ENCODE data around the gene TECPR2. TPM values are rescaled to one million over a fixed set of nuclear protein-coding genes. Genes with fewer than 3 reads are reported as not detected.

Gene TECPR2
- total and polyA plus RNA-seq, 10 of the 15 experiments (the other 5 are each of a cell fraction or from before 2014, with no cell fraction given) = 0.15 to 10.0 (median 3.0) TPM

DNA sequence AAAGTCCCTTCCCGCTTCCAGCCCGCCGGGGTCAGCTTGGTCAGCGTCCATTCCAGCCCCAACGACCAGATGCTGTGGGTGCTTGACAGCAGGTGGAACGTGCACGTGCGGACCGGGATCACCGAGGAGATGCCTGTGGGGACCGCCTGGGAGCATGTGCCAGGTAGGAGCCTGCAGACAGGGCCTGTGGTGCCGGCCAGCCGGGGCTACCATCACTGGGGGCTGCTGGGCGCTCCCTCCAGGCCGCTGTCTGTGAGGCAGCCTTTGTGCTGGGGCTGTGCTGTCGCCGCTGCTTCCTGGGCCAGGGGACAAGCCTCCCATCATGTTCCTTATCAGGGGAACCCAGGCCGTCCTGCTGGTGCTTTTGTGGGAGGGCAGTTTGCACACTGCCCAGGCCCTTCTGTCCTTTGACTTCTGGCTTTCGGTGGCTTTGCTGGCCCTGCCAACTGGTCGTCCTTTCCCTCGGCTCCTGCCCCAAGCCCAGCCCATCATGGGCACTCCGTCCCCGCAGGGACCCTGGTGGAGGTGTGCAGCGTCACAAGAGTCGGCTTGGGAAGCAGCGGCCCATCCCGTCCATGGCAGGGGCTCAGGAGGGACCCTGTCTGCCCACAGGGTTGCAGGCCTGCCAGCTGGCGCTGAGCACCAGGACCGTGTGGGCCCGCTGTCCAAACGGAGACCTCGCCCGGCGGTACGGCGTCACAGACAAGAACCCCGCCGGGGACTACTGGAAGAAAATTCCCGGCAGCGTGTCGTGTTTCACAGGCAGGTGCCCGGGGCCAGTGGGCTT is 134.4 kb downstream of the TECPR2 start:
- 86% methylated on average over 42 of the region's 42 CpGs for WGBS (ENCODE audit: insufficient coverage, insufficient replicate concordance, low lambda C conversion rate, missing lambda C conversion rate)
- H3K4me1 ChIP-seq (ENCODE audit: control insufficient read depth, insufficient read depth, low read length) = no peaks in the 10 kb centered on the region
- no peak overlapping the region for H3K4me2 ChIP-seq (ENCODE audit: control insufficient read depth, insufficient read depth)
- CTCF ChIA-PET = no interaction called here
- DNase-seq (ENCODE audit: low read depth, low spot score) (no peak), FAIRE-seq (no peak), ATAC-seq (no peak)
- H3K9me3 ChIP-seq (replicated peaks; ENCODE audit: control insufficient read depth, insufficient read depth, low read length) = no peaks in the 10 kb centered on the region
- H3K36me3 ChIP-seq (ENCODE audit: control insufficient read depth in 2 of 2, insufficient read depth in 2 of 2, low read length in 1 of 2) = no peaks in the 10 kb centered on the region
- H3K4me3 ChIP-seq = no peak overlapping the region
- no peaks in the 10 kb centered on the region for H4K20me1 ChIP-seq (ENCODE audit: control insufficient read depth, insufficient read depth)
- H3K79me2 ChIP-seq (ENCODE audit: control insufficient read depth, insufficient read depth, low read length) = no peaks in the 10 kb centered on the region
- H2AFZ ChIP-seq (ENCODE audit: control insufficient read depth, low read depth, low read length) = no peak overlapping the region
- RAD21 ChIA-PET (ENCODE audit: unreplicated experiment) = no interaction called here
- in situ Hi-C loops (cut with MboI) = no loop called here
- BruUV-seq (replicated peaks) = no TSS peak
- SMC1A ChIA-PET (ENCODE audit: uncharacterized antibody, unreplicated experiment) = no interaction called here
- POLR2A ChIA-PET = no interaction called here
- no peak overlapping the region for H3K9ac ChIP-seq (ENCODE audit: control insufficient read depth, insufficient read depth, low read length)
- H3K27me3 ChIP-seq (replicated peaks in 1 of 2; ENCODE audit: control insufficient read depth in 2 of 2, insufficient read depth in 2 of 2, low read length in 1 of 2) = no peaks in the 10 kb centered on the region
- intact Hi-C loops (cut with micrococcal nuclease; ENCODE audit: unreplicated experiment) = no loop called here
- no peak overlapping the region for H3K27ac ChIP-seq (ENCODE audit: control insufficient read depth, insufficient read depth)
- TF ChIP-seq, protein P1, sequence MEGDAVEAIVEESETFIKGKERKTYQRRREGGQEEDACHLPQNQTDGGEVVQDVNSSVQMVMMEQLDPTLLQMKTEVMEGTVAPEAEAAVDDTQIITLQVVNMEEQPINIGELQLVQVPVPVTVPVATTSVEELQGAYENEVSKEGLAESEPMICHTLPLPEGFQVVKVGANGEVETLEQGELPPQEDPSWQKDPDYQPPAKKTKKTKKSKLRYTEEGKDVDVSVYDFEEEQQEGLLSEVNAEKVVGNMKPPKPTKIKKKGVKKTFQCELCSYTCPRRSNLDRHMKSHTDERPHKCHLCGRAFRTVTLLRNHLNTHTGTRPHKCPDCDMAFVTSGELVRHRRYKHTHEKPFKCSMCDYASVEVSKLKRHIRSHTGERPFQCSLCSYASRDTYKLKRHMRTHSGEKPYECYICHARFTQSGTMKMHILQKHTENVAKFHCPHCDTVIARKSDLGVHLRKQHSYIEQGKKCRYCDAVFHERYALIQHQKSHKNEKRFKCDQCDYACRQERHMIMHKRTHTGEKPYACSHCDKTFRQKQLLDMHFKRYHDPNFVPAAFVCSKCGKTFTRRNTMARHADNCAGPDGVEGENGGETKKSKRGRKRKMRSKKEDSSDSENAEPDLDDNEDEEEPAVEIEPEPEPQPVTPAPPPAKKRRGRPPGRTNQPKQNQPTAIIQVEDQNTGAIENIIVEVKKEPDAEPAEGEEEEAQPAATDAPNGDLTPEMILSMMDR (IDR thresholded peaks at IDR 0.05 in 2 of 3, conservative IDR thresholded peaks at IDR 0.05 in 1 of 3; ENCODE audit: control insufficient read depth in 2 of 3, extremely low read depth in 1 of 3, insufficient read depth in 1 of 3, low read depth in 3 of 3, low read length in 3 of 3) = no peak
- TF ChIP-seq ZNF217 (IDR thresholded peaks at IDR 0.05) = no peak
- TF ChIP-seq SP1 (IDR thresholded peaks at IDR 0.05; ENCODE audit: low read depth, low read length) = no peak
- no peak for TF ChIP-seq CHD2 (IDR thresholded peaks at IDR 0.05; ENCODE audit: borderline replicate concordance, low read depth, low read length)
- TF ChIP-seq, protein P2, sequence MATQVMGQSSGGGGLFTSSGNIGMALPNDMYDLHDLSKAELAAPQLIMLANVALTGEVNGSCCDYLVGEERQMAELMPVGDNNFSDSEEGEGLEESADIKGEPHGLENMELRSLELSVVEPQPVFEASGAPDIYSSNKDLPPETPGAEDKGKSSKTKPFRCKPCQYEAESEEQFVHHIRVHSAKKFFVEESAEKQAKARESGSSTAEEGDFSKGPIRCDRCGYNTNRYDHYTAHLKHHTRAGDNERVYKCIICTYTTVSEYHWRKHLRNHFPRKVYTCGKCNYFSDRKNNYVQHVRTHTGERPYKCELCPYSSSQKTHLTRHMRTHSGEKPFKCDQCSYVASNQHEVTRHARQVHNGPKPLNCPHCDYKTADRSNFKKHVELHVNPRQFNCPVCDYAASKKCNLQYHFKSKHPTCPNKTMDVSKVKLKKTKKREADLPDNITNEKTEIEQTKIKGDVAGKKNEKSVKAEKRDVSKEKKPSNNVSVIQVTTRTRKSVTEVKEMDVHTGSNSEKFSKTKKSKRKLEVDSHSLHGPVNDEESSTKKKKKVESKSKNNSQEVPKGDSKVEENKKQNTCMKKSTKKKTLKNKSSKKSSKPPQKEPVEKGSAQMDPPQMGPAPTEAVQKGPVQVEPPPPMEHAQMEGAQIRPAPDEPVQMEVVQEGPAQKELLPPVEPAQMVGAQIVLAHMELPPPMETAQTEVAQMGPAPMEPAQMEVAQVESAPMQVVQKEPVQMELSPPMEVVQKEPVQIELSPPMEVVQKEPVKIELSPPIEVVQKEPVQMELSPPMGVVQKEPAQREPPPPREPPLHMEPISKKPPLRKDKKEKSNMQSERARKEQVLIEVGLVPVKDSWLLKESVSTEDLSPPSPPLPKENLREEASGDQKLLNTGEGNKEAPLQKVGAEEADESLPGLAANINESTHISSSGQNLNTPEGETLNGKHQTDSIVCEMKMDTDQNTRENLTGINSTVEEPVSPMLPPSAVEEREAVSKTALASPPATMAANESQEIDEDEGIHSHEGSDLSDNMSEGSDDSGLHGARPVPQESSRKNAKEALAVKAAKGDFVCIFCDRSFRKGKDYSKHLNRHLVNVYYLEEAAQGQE (IDR thresholded peaks at IDR 0.05; ENCODE audit: low read depth, low read length) = no peak
- TF ChIP-seq ASH2L (IDR thresholded peaks at IDR 0.05; ENCODE audit: borderline replicate concordance, low read depth) = no peak
- TF ChIP-seq SPI1 (IDR thresholded peaks at IDR 0.05; ENCODE audit: borderline replicate concordance, insufficient read depth, low read depth, low read length) = no peak
- TF ChIP-seq STAT1 (conservative IDR thresholded peaks at IDR 0.05) = no peak
- no peak for TF ChIP-seq HDAC6 (IDR thresholded peaks at IDR 0.05; ENCODE audit: unreplicated experiment)
- no peak for TF ChIP-seq EP300 (IDR thresholded peaks at IDR 0.05; ENCODE audit: borderline replicate concordance in 1 of 2, control insufficient read depth in 1 of 2, low read depth in 2 of 2, low read length in 2 of 2)
- TF ChIP-seq SMC3 (IDR thresholded peaks at IDR 0.05; ENCODE audit: borderline replicate concordance, low read length) = no peak
- no peak for TF ChIP-seq STAT3 (IDR thresholded peaks at IDR 0.05; ENCODE audit: low read depth, low read length)
- no peak for TF ChIP-seq ZZZ3 (IDR thresholded peaks at IDR 0.05; ENCODE audit: control insufficient read depth, insufficient read length, low read depth)
- no peak for TF ChIP-seq SREBF2 (IDR thresholded peaks at IDR 0.05; ENCODE audit: low read length)
- TF ChIP-seq ZNF384 (IDR thresholded peaks at IDR 0.05; ENCODE audit: borderline replicate concordance, low read depth, low read length) = no peak
- TF ChIP-seq ZNF274 (IDR thresholded peaks at IDR 0.05; ENCODE audit: insufficient read depth, insufficient read length) = no peak

All from GM12878 (cell line).